ENCODE results near the gene LCMT1. TPM values are rescaled to one million over a fixed set of nuclear protein-coding genes. Genes with fewer than 3 reads are reported as not detected.
"Not testable (repeated sequence)": the region's sequence is repeated elsewhere in the genome, so short reads cannot be mapped to it uniquely, and the experiment has no call there.

LCMT1 gene
- total RNA-seq, 2 experiments from 2014 or later, result 37.9 to 41.3 TPM

DNA sequence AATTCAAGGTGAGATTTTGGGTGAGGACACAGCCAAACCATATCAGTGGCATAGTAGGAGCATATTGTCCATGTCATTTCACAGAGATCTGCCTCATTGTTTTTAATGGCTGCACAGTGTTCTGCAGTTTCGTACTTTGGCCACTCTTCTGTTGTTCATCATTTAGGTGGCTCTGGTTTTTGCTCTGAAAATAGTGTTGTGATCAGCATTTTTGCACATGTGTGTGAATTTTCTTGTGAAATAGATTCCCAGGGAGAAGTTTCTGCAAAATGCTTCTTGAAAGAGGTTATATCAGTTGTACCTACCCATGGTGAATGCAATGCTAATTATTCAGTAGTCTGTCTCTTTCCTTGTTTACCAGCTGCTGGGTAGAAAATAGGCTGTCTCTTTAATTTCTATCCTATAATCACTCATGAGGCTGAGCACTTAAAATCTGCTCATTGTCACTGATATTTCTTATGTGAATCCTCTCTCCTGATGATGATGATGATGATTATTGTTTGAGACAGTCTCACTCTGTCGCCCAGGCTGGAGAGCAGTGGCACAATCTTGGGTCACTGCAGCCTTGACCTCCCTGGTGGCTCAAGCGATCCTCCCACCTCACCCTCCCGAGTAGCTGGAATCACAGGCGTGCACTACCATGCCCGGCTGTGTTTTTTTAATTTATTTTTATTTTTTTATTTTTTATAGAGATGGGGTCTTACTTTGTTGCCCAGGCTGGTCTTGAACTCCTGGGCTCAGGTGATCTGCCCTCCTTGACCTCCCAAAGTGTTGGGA, 10.5 kb downstream of the LCMT1 start:
- Mint-ChIP-seq H3K4me3 (no peak overlapping the region), H3K27ac (no peak overlapping the region), H3K9me3 (ENCODE audit: insufficient read depth) (no peaks in the 10 kb centered on the region), H3K36me3 (ENCODE audit: low read depth) (peaks cover 4% of the 10 kb centered on the region), H3K27me3 (ENCODE audit: low read depth) (no peaks in the 10 kb centered on the region), H3K4me1 (ENCODE audit: low read depth) (peaks cover 18% of the 10 kb centered on the region)
- ATAC-seq (no peak), DNase-seq (no peak)
- ChIA-PET POLR2A (no interaction called here), CTCF (no interaction called here)

- ATAC-seq (no peak), DNase-seq (no peak)
- Mint-ChIP-seq H3K4me1 (ENCODE audit: low read depth) (peaks cover 29% of the 10 kb centered on the region), H3K4me3 (no peak overlapping the region), H3K9me3 (ENCODE audit: insufficient read depth) (no peaks in the 10 kb centered on the region), H3K36me3 (ENCODE audit: low read depth) (peaks cover 7% of the 10 kb centered on the region), H3K27me3 (ENCODE audit: low read depth) (no peaks in the 10 kb centered on the region), H3K27ac (peak overlapping the region; percentile 12)
- POLR2A ChIA-PET, result no interaction called here
- CTCF ChIA-PET, result interaction anchor here (2.0 kb wide), 1 partner anchor 101 kb away, joined by 6 read pairs; no protein-coding TSS in a partner anchor
Observed at GRCh38 chr16:25124503-25124902, 13.0 kb downstream of the LCMT1 start.

GRCh38 chr16:25126086-25126666, 14.6 kb downstream of the LCMT1 start:
- not testable (repeated sequence) for H3K4me3 Mint-ChIP-seq; DNase-seq; H3K9me3 Mint-ChIP-seq (ENCODE audit: insufficient read depth); ATAC-seq; H3K27me3 Mint-ChIP-seq (ENCODE audit: low read depth)
- peaks cover 11% of the 10 kb centered on the region for H3K36me3 Mint-ChIP-seq (ENCODE audit: low read depth)
- ChIA-PET POLR2A (interaction anchor here (2.0 kb wide), 1 partner anchor 15 kb away, joined by 4 read pairs; the partner anchor contains the start of gene LCMT1), CTCF (interaction anchor here (0.6 to 2.9 kb wide), 14 partner anchors 10 to 376 kb away, joined by 3 to 43 read pairs (median 4); partner anchors contain the start of gene LCMT1)
- peak overlapping the region; percentile 5 for H3K27ac Mint-ChIP-seq
- peaks cover 29% of the 10 kb centered on the region for H3K4me1 Mint-ChIP-seq (ENCODE audit: low read depth)

- peak overlapping the region; percentile 26 for H3K27ac Mint-ChIP-seq
- no peaks in the 10 kb centered on the region for H3K9me3 Mint-ChIP-seq (ENCODE audit: insufficient read depth)
- peak; percentile 46 for DNase-seq
- ATAC-seq, result peak; percentile 73
- peaks cover 29% of the 10 kb centered on the region for H3K4me1 Mint-ChIP-seq (ENCODE audit: low read depth)
- POLR2A ChIA-PET, result interaction anchor here (2.0 kb wide), 1 partner anchor 15 kb away, joined by 4 read pairs; the partner anchor contains the start of gene LCMT1
- no peaks in the 10 kb centered on the region for H3K27me3 Mint-ChIP-seq (ENCODE audit: low read depth)
- CTCF ChIA-PET, result interaction anchor here (0.6 to 2.9 kb wide), 15 partner anchors 8 to 377 kb away, joined by 3 to 43 read pairs (median 4); partner anchors contain the start of gene LCMT1
- H3K4me3 Mint-ChIP-seq, result no peak overlapping the region
- H3K36me3 Mint-ChIP-seq (ENCODE audit: low read depth), result peaks cover 14% of the 10 kb centered on the region
Observed at GRCh38 chr16:25126820-25127232, 15.3 kb downstream of the LCMT1 start.

GRCh38 chr16:25132751-25133150, 21.2 kb downstream of the LCMT1 start:
- H3K27me3 Mint-ChIP-seq (ENCODE audit: low read depth); DNase-seq; H3K27ac Mint-ChIP-seq; ATAC-seq; H3K9me3 Mint-ChIP-seq (ENCODE audit: insufficient read depth); H3K4me3 Mint-ChIP-seq; POLR2A ChIA-PET; H3K4me1 Mint-ChIP-seq (ENCODE audit: low read depth): not testable (repeated sequence)
- CTCF ChIA-PET, result interaction anchor here (1.4 to 1.5 kb wide), 2 partner anchors 21 to 92 kb away, joined by 3 to 7 read pairs; partner anchors contain the start of gene LCMT1
- H3K36me3 Mint-ChIP-seq (ENCODE audit: low read depth), result peaks cover 30% of the 10 kb centered on the region

- Mint-ChIP-seq H3K9me3 (ENCODE audit: insufficient read depth) (no peaks in the 10 kb centered on the region), H3K27me3 (ENCODE audit: low read depth) (no peaks in the 10 kb centered on the region), H3K36me3 (ENCODE audit: low read depth) (peaks cover 26% of the 10 kb centered on the region), H3K4me1 (ENCODE audit: low read depth) (no peaks in the 10 kb centered on the region), H3K27ac (no peak overlapping the region), H3K4me3 (no peak overlapping the region)
- DNase-seq (no peak), ATAC-seq (no peak)
- ChIA-PET CTCF (no interaction called here), POLR2A (no interaction called here)
Observed at GRCh38 chr16:25134166-25134700, 22.7 kb downstream of the LCMT1 start.

GRCh38 chr16:25135254-25135878, 23.8 kb downstream of the LCMT1 start:
- no peaks in the 10 kb centered on the region for H3K9me3 Mint-ChIP-seq (ENCODE audit: insufficient read depth)
- no peak overlapping the region for H3K4me3 Mint-ChIP-seq
- H3K27ac Mint-ChIP-seq, result no peak overlapping the region
- POLR2A ChIA-PET, result interaction anchor here (0.5 kb wide), 1 partner anchor 90 kb away, joined by 3 read pairs; no protein-coding TSS in a partner anchor
- CTCF ChIA-PET, result no interaction called here
- H3K27me3 Mint-ChIP-seq (ENCODE audit: low read depth), result no peaks in the 10 kb centered on the region
- peaks cover 22% of the 10 kb centered on the region for H3K36me3 Mint-ChIP-seq (ENCODE audit: low read depth)
- no peaks in the 10 kb centered on the region for H3K4me1 Mint-ChIP-seq (ENCODE audit: low read depth)
- ATAC-seq (no peak), DNase-seq (no peak)

- ATAC-seq (no peak), DNase-seq (no peak)
- Mint-ChIP-seq H3K27ac (no peak overlapping the region), H3K4me3 (no peak overlapping the region), H3K9me3 (ENCODE audit: insufficient read depth) (no peaks in the 10 kb centered on the region), H3K27me3 (ENCODE audit: low read depth) (no peaks in the 10 kb centered on the region), H3K4me1 (ENCODE audit: low read depth) (no peaks in the 10 kb centered on the region), H3K36me3 (ENCODE audit: low read depth) (peaks cover 28% of the 10 kb centered on the region)
- ChIA-PET POLR2A (no interaction called here), CTCF (no interaction called here)
Observed at GRCh38 chr16:25138130-25138529, 26.6 kb downstream of the LCMT1 start.

- Mint-ChIP-seq H3K27ac (no peak overlapping the region), H3K4me1 (ENCODE audit: low read depth) (no peaks in the 10 kb centered on the region), H3K4me3 (no peak overlapping the region), H3K9me3 (ENCODE audit: insufficient read depth) (no peaks in the 10 kb centered on the region), H3K27me3 (ENCODE audit: low read depth) (no peaks in the 10 kb centered on the region), H3K36me3 (ENCODE audit: low read depth) (peaks cover 18% of the 10 kb centered on the region)
- DNase-seq, result no peak
- ChIA-PET POLR2A (no interaction called here), CTCF (no interaction called here)
- ATAC-seq, result no peak
Observed at GRCh38 chr16:25140459-25140858, 28.9 kb downstream of the LCMT1 start.

GRCh38 chr16:25141648-25142047, 30.1 kb downstream of the LCMT1 start:
- DNase-seq, result no peak
- H3K4me3 Mint-ChIP-seq, result no peak overlapping the region
- H3K27ac Mint-ChIP-seq, result no peak overlapping the region
- no peaks in the 10 kb centered on the region for H3K9me3 Mint-ChIP-seq (ENCODE audit: insufficient read depth)
- ChIA-PET CTCF (no interaction called here), POLR2A (no interaction called here)
- no peak for ATAC-seq
- H3K4me1 Mint-ChIP-seq (ENCODE audit: low read depth), result no peaks in the 10 kb centered on the region
- H3K36me3 Mint-ChIP-seq (ENCODE audit: low read depth), result peaks cover 16% of the 10 kb centered on the region
- H3K27me3 Mint-ChIP-seq (ENCODE audit: low read depth), result no peaks in the 10 kb centered on the region

- ATAC-seq (no peak), DNase-seq (no peak)
- H3K4me1 Mint-ChIP-seq (ENCODE audit: low read depth), result no peaks in the 10 kb centered on the region
- CTCF ChIA-PET, result no interaction called here
- POLR2A ChIA-PET, result no interaction called here
- H3K4me3 Mint-ChIP-seq, result no peak overlapping the region
- H3K27me3 Mint-ChIP-seq (ENCODE audit: low read depth), result no peaks in the 10 kb centered on the region
- no peaks in the 10 kb centered on the region for H3K9me3 Mint-ChIP-seq (ENCODE audit: insufficient read depth)
- H3K27ac Mint-ChIP-seq, result no peak overlapping the region
- H3K36me3 Mint-ChIP-seq (ENCODE audit: low read depth), result peaks cover 16% of the 10 kb centered on the region
Observed at GRCh38 chr16:25143928-25144327, 32.4 kb downstream of the LCMT1 start.
